Panc1 (cell line): Measurements from ENCODE around the gene SETD3. TPM values are rescaled to one million over a fixed set of nuclear protein-coding genes. Genes with fewer than 3 reads are reported as not detected.

Experiments used
- ATAC-seq: fragments of 200-7000 bp; cut with Tn5 transposase; 2 replicates; pipeline ENCODE4 v1.9.1; 2020; ENCODE audit warnings: mild to moderate bottlenecking, moderate library complexity
- BruUV-seq: library from RNA; stranded (reverse); fragments of 400-500 nt; replicated peaks from 2 replicates; lab custom pipeline; 2021; lab: Mats Ljungman, UMichigan
- CTCF ChIA-PET: fragments of 300-600 bp; sonication (Branson Sonifier 250); formaldehyde crosslinking; loops from one replicate; lab custom pipeline; 2022; ENCODE audit warnings: antibody characterized with exemption; lab: Charles Lee
- POLR2A ChIA-PET: fragments of 300-600 bp; sonication (Branson Sonifier 250); formaldehyde crosslinking; loops from one replicate; lab custom pipeline; 2022; ENCODE audit warnings: antibody characterized with exemption; lab: Charles Lee
- DNase-seq: peaks from one replicate; pipeline ENCODE4 v3.0.0-alpha.2; 2010; ENCODE audit warnings: low read depth, low spot score
- H3K27ac ChIP-seq: 2 replicates; pipeline ENCODE4 v1.5.1; 2011; ENCODE audit warnings: mild to moderate bottlenecking, low read length, inconsistent platforms
- H3K27me3 ChIP-seq: fragments of 200-500 bp; sonication (Bioruptor generic); 2 replicates; pipeline ENCODE4 v1.6.0; 2014; ENCODE audit warnings: low read length, inconsistent platforms; ENCODE audit not compliant: control insufficient read depth, insufficient read depth
- H3K36me3 ChIP-seq: fragments of 200-500 bp; sonication (Bioruptor generic); 2 replicates; pipeline ENCODE4 v1.5.1; 2014; ENCODE audit warnings: inconsistent platforms, mild to moderate bottlenecking, low read length, moderate library complexity; ENCODE audit not compliant: control insufficient read depth, insufficient read depth
- H3K4me1 ChIP-seq: 2 replicates; pipeline ENCODE4 v1.5.1; 2011; ENCODE audit warnings: inconsistent platforms, mild to moderate bottlenecking, low read length, moderate library complexity; ENCODE audit not compliant: control insufficient read depth, insufficient read depth
- H3K4me3 ChIP-seq, 2 experiments: 2 replicates each; pipeline ENCODE4 v1.5.1; 2011 to 2012; ENCODE audit warnings: low read depth in 2 of 2, low read length in 2 of 2, mild to moderate bottlenecking in 2 of 2, inconsistent platforms in 1 of 2, moderate library complexity in 1 of 2
- H3K9me3 ChIP-seq: fragments of 200-500 bp; sonication (Bioruptor generic); 2 replicates; pipeline ENCODE4 v1.5.1; 2014; ENCODE audit warnings: low read depth, mild to moderate bottlenecking, inconsistent platforms, low read length, moderate library complexity; ENCODE audit not compliant: control insufficient read depth, insufficient read depth
- CTCF ChIP-seq: fragments of 450-650 bp; IDR thresholded peaks from 2 replicates; pipeline ENCODE4 v1.5.1; 2017; ENCODE audit warnings: mild to moderate bottlenecking
- POLR2AphosphoS5 ChIP-seq: IDR thresholded peaks from 2 replicates; pipeline ENCODE4 v1.6.1; 2012; ENCODE audit warnings: mild to moderate bottlenecking, low read depth, low read length, moderate library complexity
- REST ChIP-seq, 2 experiments: IDR thresholded peaks; 2 replicates each; pipeline ENCODE4 v1.6.1; 2011 to 2012; ENCODE audit warnings: low read depth in 2 of 2, control low read depth in 1 of 2, low read length in 1 of 2, mild to moderate bottlenecking in 1 of 2, moderate library complexity in 1 of 2; ENCODE audit not compliant: insufficient read depth in 1 of 2
- SIN3A ChIP-seq: IDR thresholded peaks from 2 replicates; pipeline ENCODE4 v1.6.1; 2012; ENCODE audit warnings: low read depth, mild to moderate bottlenecking, low read length, moderate library complexity, borderline replicate concordance; ENCODE audit not compliant: insufficient read depth
- TCF7L2 ChIP-seq: IDR thresholded peaks from 2 replicates; pipeline ENCODE4 v1.6.1; 2011; ENCODE audit warnings: mild to moderate bottlenecking, low read depth, low read length, inconsistent platforms
- in situ Hi-C: cut with HindIII; loops from 2 replicates; pipeline ENCODE4 v1.10.0; 2016; ENCODE audit warnings: low sequenced_read_pairs, low pct_unique_long_range_greater_than_20kb
- intact Hi-C: fragments of 100-400 bp; cut with micrococcal nuclease; formaldehyde crosslinking; loops from one replicate; pipeline ENCODE4 v1.10.0; 2022; ENCODE audit not compliant: unreplicated experiment
- total RNA-seq: library from RNA; stranded (reverse); gene quantifications from one replicate; pipeline ENCODE4 v1.2.1, GENCODE V29; 2021; ENCODE audit not compliant: unreplicated experiment

SETD3 gene
- total RNA-seq, 1 experiment from 2014 or later = 51.1 TPM

GRCh38 chr14:99418242-99418641 is 62.4 kb downstream of the SETD3 start:
- no peak for TF ChIP-seq CTCF
- no peak for TF ChIP-seq TCF7L2
- TF ChIP-seq SIN3A = no peak
- TF ChIP-seq REST (IDR thresholded peaks at IDR 0.05; ENCODE audit: insufficient read depth in 1 of 2, low read depth in 2 of 2, low read length in 1 of 2) = no peak
- no peak for TF ChIP-seq POLR2AphosphoS5
- in situ Hi-C loops (no loop called here), intact Hi-C loops (loop anchor here (10.0 kb wide), 1 partner anchor 93 kb away; no protein-coding TSS in a partner anchor)
- no peak for ATAC-seq
- H3K4me3 ChIP-seq = no peak overlapping the region
- DNase-seq = no peak
- H3K27ac ChIP-seq = no peak overlapping the region
- H3K9me3 ChIP-seq = no peaks in the 10 kb centered on the region
- H3K4me1 ChIP-seq = no peaks in the 10 kb centered on the region; the same call in 1 of the 2 replicates
- no TSS peak for BruUV-seq
- CTCF ChIA-PET = interaction anchor here (0.9 kb wide), 1 partner anchor 29 kb away, joined by 3 read pairs; no protein-coding TSS in a partner anchor
- POLR2A ChIA-PET = interaction anchor here (0.6 kb wide), 1 partner anchor 373 kb away, joined by 3 read pairs; no protein-coding TSS in a partner anchor
- no peaks in the 10 kb centered on the region for H3K27me3 ChIP-seq
- no peaks in the 10 kb centered on the region for H3K36me3 ChIP-seq

GRCh38 chr14:99416909-99417308 is 63.8 kb downstream of the SETD3 start:
- TF ChIP-seq CTCF = no peak
- no peak for TF ChIP-seq REST (IDR thresholded peaks at IDR 0.05; ENCODE audit: insufficient read depth in 1 of 2, low read depth in 2 of 2, low read length in 1 of 2)
- no peak for TF ChIP-seq SIN3A
- no peak for TF ChIP-seq POLR2AphosphoS5
- TF ChIP-seq TCF7L2 = no peak
- H3K9me3 ChIP-seq = no peaks in the 10 kb centered on the region
- no peak overlapping the region for H3K4me3 ChIP-seq
- ATAC-seq (no peak), DNase-seq (no peak)
- in situ Hi-C loops = no loop called here
- no peaks in the 10 kb centered on the region for H3K27me3 ChIP-seq
- no peak overlapping the region for H3K27ac ChIP-seq
- intact Hi-C loops = loop anchor here (10.0 kb wide), 1 partner anchor 92 kb away; no protein-coding TSS in a partner anchor
- ChIA-PET POLR2A (no interaction called here), CTCF (no interaction called here)
- no peaks in the 10 kb centered on the region for H3K36me3 ChIP-seq
- BruUV-seq = no TSS peak
- no peaks in the 10 kb centered on the region for H3K4me1 ChIP-seq
